Endothelial cell of umbilical vein (primary cell): ENCODE data around the gene SF3B1. TPM values are rescaled to one million over a fixed set of nuclear protein-coding genes. Genes with fewer than 3 reads are reported as not detected.

Experiments
- BruUV-seq: library from RNA; stranded (reverse); fragments of 400-500 nt; replicated peaks from 2 replicates; lab custom pipeline; 2021; lab: Mats Ljungman, UMichigan
- CTCF ChIA-PET: fragments of 300-600, 350-600 bp; sonication (Branson Sonifier 250); formaldehyde crosslinking; loops from one replicate; lab custom pipeline; 2021; ENCODE audit warnings: antibody characterized with exemption, inconsistent platforms; lab: Charles Lee
- POLR2A ChIA-PET: fragments of 300-600, 350-600 bp; sonication (Branson Sonifier 250); formaldehyde crosslinking; loops from one replicate; lab custom pipeline; 2021; ENCODE audit warnings: antibody characterized with exemption, inconsistent platforms; lab: Charles Lee
- DNase-seq: peaks from one replicate; pipeline ENCODE4 v3.0.0-alpha.2; 2011; ENCODE audit warnings: low read depth, low spot score
- FAIRE-seq: peaks from 2 replicates; lab custom pipeline; 2011; peaks lifted over from hg19 to GRCh38; lab: Jason Lieb, UNC
- H2AFZ ChIP-seq: 2 replicates; pipeline ENCODE4 v1.6.0; 2012; ENCODE audit warnings: low read depth, low read length, control low read depth, inconsistent platforms
- H3K27ac ChIP-seq: 2 replicates; pipeline ENCODE4 v1.5.1; 2011; ENCODE audit warnings: low read depth, mild to moderate bottlenecking, control low read depth, low read length, moderate library complexity; ENCODE audit not compliant: insufficient read depth
- H3K27me3 ChIP-seq, 2 experiments: 2 replicates each; pipeline versions ENCODE4 v1.6.0 to v1.6.1; 2011; ENCODE audit warnings: low read length in 2 of 2, mixed read lengths in 1 of 2; ENCODE audit not compliant: control insufficient read depth in 2 of 2, insufficient read depth in 2 of 2
- H3K36me3 ChIP-seq, 2 experiments: 2 replicates in 1 of 2; 3 replicates in 1 of 2; pipeline ENCODE4 v1.5.1; 2011; ENCODE audit warnings: low read length in 2 of 2, mild to moderate bottlenecking in 1 of 2, moderate library complexity in 1 of 2; ENCODE audit not compliant: control insufficient read depth in 2 of 2, insufficient read depth in 2 of 2; ENCODE audit errors: extremely low read depth in 1 of 2
- H3K4me1 ChIP-seq: 3 replicates; pipeline ENCODE4 v1.5.1; 2011; ENCODE audit warnings: mild to moderate bottlenecking, low read length; ENCODE audit not compliant: control insufficient read depth, insufficient read depth; ENCODE audit errors: extremely low read depth
- H3K4me2 ChIP-seq: 2 replicates; pipeline ENCODE4 v1.6.1; 2011; ENCODE audit warnings: low read length, control low read depth, mixed read lengths; ENCODE audit not compliant: insufficient read depth
- H3K4me3 ChIP-seq, 3 experiments: fragments of 200-600 bp in 1 of 3; sonication (generic), shearing (Covaris generic) in 1 of 3; replicated peaks in 1 of 3; 2 replicates each; pipeline ENCODE4 v1.5.1; 2011 to 2016; ENCODE audit warnings: control low read depth in 3 of 3, low read length in 3 of 3, mild to moderate bottlenecking in 2 of 3, inconsistent platforms in 1 of 3, low read depth in 1 of 3, moderate library complexity in 1 of 3; ENCODE audit not compliant: insufficient read depth in 1 of 3
- H3K79me2 ChIP-seq: 2 replicates; pipeline ENCODE4 v1.6.0; 2012; ENCODE audit warnings: low read length, inconsistent platforms; ENCODE audit not compliant: control insufficient read depth, insufficient read depth
- H3K9ac ChIP-seq: replicated peaks from 2 replicates; pipeline ENCODE3; 2011; ENCODE audit warnings: low read length, control low read depth; ENCODE audit not compliant: insufficient read depth; ENCODE audit errors: extremely low read depth
- H3K9me1 ChIP-seq: replicated peaks from 3 replicates; pipeline ENCODE4 v1.6.0; 2011; ENCODE audit warnings: mild to moderate bottlenecking, low read length; ENCODE audit not compliant: control insufficient read depth, insufficient read depth; ENCODE audit errors: extremely low read depth
- H3K9me3 ChIP-seq: replicated peaks from 2 replicates; pipeline ENCODE4 v1.5.1; 2012; ENCODE audit warnings: low read length, inconsistent platforms; ENCODE audit not compliant: control insufficient read depth, insufficient read depth
- H4K20me1 ChIP-seq: replicated peaks from 2 replicates; pipeline ENCODE3; 2011; ENCODE audit warnings: mild to moderate bottlenecking, low read length; ENCODE audit not compliant: control insufficient read depth, insufficient read depth; ENCODE audit errors: extremely low read depth
- CTCF ChIP-seq, 2 donors: IDR thresholded peaks; 1 replicate in 1 of 2; 2 replicates in 1 of 2; pipeline ENCODE4 v1.5.1; 2011; ENCODE audit warnings: low read length in 2 of 2, mild to moderate bottlenecking in 2 of 2, moderate library complexity in 2 of 2, control low read depth in 1 of 2, inconsistent platforms in 1 of 2, low read depth in 1 of 2; ENCODE audit not compliant: insufficient read depth in 1 of 2; ENCODE audit errors: extremely low read depth in 1 of 2
- EZH2 ChIP-seq: IDR thresholded peaks from 2 replicates; pipeline ENCODE4 v1.6.1; 2012; ENCODE audit warnings: borderline replicate concordance, low read depth, mild to moderate bottlenecking, moderate library complexity, low read length, inconsistent platforms; ENCODE audit not compliant: severe bottlenecking
- FOS ChIP-seq: IDR thresholded peaks from 2 replicates; pipeline ENCODE4 v1.6.1; 2011; ENCODE audit warnings: mild to moderate bottlenecking, low read length, moderate library complexity, borderline replicate concordance; ENCODE audit not compliant: insufficient read depth
- GATA2 ChIP-seq: IDR thresholded peaks from 2 replicates; pipeline ENCODE4 v1.7.0; 2011; ENCODE audit warnings: low read depth, mild to moderate bottlenecking, moderate library complexity, mixed read lengths, low read length; ENCODE audit not compliant: insufficient read length, insufficient read depth
- JUN ChIP-seq: IDR thresholded peaks from 2 replicates; pipeline ENCODE4 v1.6.1; 2011; ENCODE audit warnings: borderline replicate concordance, low read depth; ENCODE audit not compliant: insufficient read length, insufficient read depth
- MAX ChIP-seq: IDR thresholded peaks from 2 replicates; pipeline ENCODE4 v1.6.1; 2011; ENCODE audit not compliant: insufficient read depth, insufficient read length
- MYC ChIP-seq: IDR thresholded peaks from one replicate; pipeline ENCODE4 v1.6.1; 2011; ENCODE audit warnings: mild to moderate bottlenecking, low read depth, low read length
- POLR2A ChIP-seq: IDR thresholded peaks from 2 replicates; pipeline ENCODE4 v1.6.1; 2012; ENCODE audit warnings: low read depth, mild to moderate bottlenecking, control low read depth, low read length
- POLR2AphosphoS5 ChIP-seq: IDR thresholded peaks from 2 replicates; pipeline ENCODE4 v1.6.1; 2012; ENCODE audit warnings: low read depth, mild to moderate bottlenecking, control low read depth, low read length, moderate library complexity; ENCODE audit not compliant: insufficient read depth
- dilution Hi-C: fragments of 300-500 bp; cut with MboI; formaldehyde crosslinking; loops from one replicate; pipeline ENCODE4 v1.15.0; 2019; ENCODE audit warnings: low sequenced_read_pairs; ENCODE audit not compliant: extremely low pct_ligation_motif_present
- intact Hi-C: fragments of 100-400 bp; cut with micrococcal nuclease; formaldehyde crosslinking; loops from one replicate; pipeline ENCODE4 v1.10.0; 2022
- polyA plus RNA-seq, 4 experiments: library from polyadenylated mRNA; depleted of rRNA in 3 of 4; stranded (reverse) in 3 of 4; unstranded in 1 of 4; fragments of >200 nt; gene quantifications; 2 replicates each; pipeline versions ENCODE4 v1.2.1 to v1.2.3, GENCODE V29; 2011 to 2012; ENCODE audit warnings: missing spikeins in 1 of 4
- total RNA-seq: library from RNA; stranded (reverse); gene quantifications from 2 replicates; pipeline ENCODE4 v1.2.3, GENCODE V29; 2021

The SF3B1 gene
- total and polyA plus RNA-seq, 2 donors (not counting 3 experiments of a cell fraction or from before 2014, with no cell fraction given) = 234 to 321 TPM

GRCh38 chr2:197455428-197455827 is 20.6 kb upstream of the SF3B1 start:
- H3K4me2 ChIP-seq = no peak overlapping the region
- ChIA-PET CTCF (no interaction called here), POLR2A (no interaction called here)
- no peaks in the 10 kb centered on the region for H3K9me3 ChIP-seq
- H3K4me1 ChIP-seq = peaks cover 14% of the 10 kb centered on the region
- no peak overlapping the region for H2AFZ ChIP-seq
- intact Hi-C loops (no loop called here), dilution Hi-C loops (no loop called here)
- peaks cover 2% of the 10 kb centered on the region for H4K20me1 ChIP-seq
- H3K27me3 ChIP-seq = no peaks in the 10 kb centered on the region
- TF ChIP-seq POLR2A = no peak
- no peak for TF ChIP-seq MYC
- TF ChIP-seq GATA2 = no peak
- no peak for TF ChIP-seq JUN
- no peak for TF ChIP-seq MAX
- TF ChIP-seq FOS = no peak
- no peak for TF ChIP-seq CTCF (IDR thresholded peaks at IDR 0.05; ENCODE audit: extremely low read depth in 1 of 2, insufficient read depth in 1 of 2, low read depth in 1 of 2, low read length in 2 of 2)
- TF ChIP-seq EZH2 = no peak
- TF ChIP-seq POLR2AphosphoS5 = no peak
- FAIRE-seq = no peak
- no peak overlapping the region for H3K4me3 ChIP-seq
- no TSS peak for BruUV-seq
- H3K9ac ChIP-seq = no peak overlapping the region
- H3K79me2 ChIP-seq = peaks cover 52% of the 10 kb centered on the region
- peaks cover 0 to 3% of the 10 kb centered on the region in 2 experiments for H3K36me3 ChIP-seq
- H3K27ac ChIP-seq = no peak overlapping the region
- no peak for DNase-seq
- H3K9me1 ChIP-seq = no peaks in the 10 kb centered on the region
